Measurements from ENCODE around the gene ABCB6.

- TF ChIP-seq POLR2AphosphoS5 (IDR thresholded peaks at IDR 0.05; ENCODE audit: low read depth, low read length) (no peak), SIN3A (IDR thresholded peaks at IDR 0.05; ENCODE audit: borderline replicate concordance, insufficient read depth, low read length) (no peak), REST (IDR thresholded peaks at IDR 0.05; ENCODE audit: insufficient read depth in 1 of 2, low read depth in 2 of 2, low read length in 2 of 2) (no peak), TAF1 (IDR thresholded peaks at IDR 0.05; ENCODE audit: borderline replicate concordance, insufficient read depth, low read length) (no peak), FOXP2 (optimal IDR thresholded peaks at IDR 0.05; ENCODE audit: borderline replicate concordance, extremely low read depth, extremely low read length, insufficient read depth) (no peak)
Observed at GRCh38 chr2:219214141-219214540, 4.6 kb downstream of the ABCB6 start.

All from PFSK-1 (cell line).